IgD-negative memory B cell (primary cell): ENCODE data around the gene CYBA. TPM values are rescaled to one million over a fixed set of nuclear protein-coding genes. Genes with fewer than 3 reads are reported as not detected.

Experiments used
- H3K27ac Mint-ChIP-seq, 3 donors: one replicate each; pipeline ENCODE4 v1.8.0; 2020 to 2022; ENCODE audit warnings: mild to moderate bottlenecking in 3 of 3, mixed read lengths in 3 of 3, moderate library complexity in 1 of 3
- H3K27me3 Mint-ChIP-seq: one replicate; pipeline ENCODE4 v1.8.0; 2021; ENCODE audit warnings: mixed read lengths
- H3K36me3 Mint-ChIP-seq: one replicate; pipeline ENCODE4 v1.8.0; 2020; ENCODE audit warnings: mild to moderate bottlenecking, mixed read lengths
- H3K4me1 Mint-ChIP-seq, 3 donors: one replicate each; pipeline ENCODE4 v1.8.0; 2020 to 2022; ENCODE audit warnings: mixed read lengths in 3 of 3, mild to moderate bottlenecking in 1 of 3
- H3K4me3 Mint-ChIP-seq, 4 donors: one replicate each; pipeline ENCODE4 v1.8.0; 2020 to 2022; ENCODE audit warnings: mild to moderate bottlenecking in 4 of 4, mixed read lengths in 4 of 4, moderate library complexity in 3 of 4
- H3K9me3 Mint-ChIP-seq, 3 donors: one replicate each; pipeline ENCODE4 v1.8.0; 2020 to 2021; ENCODE audit warnings: mixed read lengths in 3 of 3, mild to moderate bottlenecking in 1 of 3
- polyA plus RNA-seq: library from polyadenylated mRNA; unstranded; fragments of 300-500 nt; fragmentation: Illumina TruSeq; gene quantifications from one replicate; pipeline ENCODE4 v1.2.3, GENCODE V29; 2021

CYBA gene
- polyA plus RNA-seq, result 1,890 TPM

- no peaks in the 10 kb centered on the region for H3K9me3 Mint-ChIP-seq
- H3K4me3 Mint-ChIP-seq, result peak within 1 kb of the TSS; percentile 94 to 99 (median 97)
- H3K4me1 Mint-ChIP-seq, result peaks cover 7 to 15% (median 13%) of the 10 kb centered on the region in 3 donors
- peaks cover 2% of the 10 kb centered on the region for H3K36me3 Mint-ChIP-seq
- peak within 1 kb of the TSS; percentile 98 to 99 (median 99) for H3K27ac Mint-ChIP-seq
- H3K27me3 Mint-ChIP-seq, result no peaks in the 10 kb centered on the region
Observed at GRCh38 chr16:88650749-88651275, at the start of gene CYBA. Gene CYBA, minus strand, starts transcription at chr16:88651053. Its CDS starts 40 bp downstream, at chr16:88651013.

- H3K27ac Mint-ChIP-seq, result peak overlapping the region; percentile 89 to 96 (median 95)
- H3K27me3 Mint-ChIP-seq, result no peaks in the 10 kb centered on the region
- no peaks in the 10 kb centered on the region for H3K36me3 Mint-ChIP-seq
- H3K9me3 Mint-ChIP-seq, result no peaks in the 10 kb centered on the region
- peak overlapping the region; percentile 70 to 95 (median 89) for H3K4me3 Mint-ChIP-seq
- H3K4me1 Mint-ChIP-seq, result peaks cover 41 to 43% (median 43%) of the 10 kb centered on the region in 3 donors
Observed at GRCh38 chr16:88700322-88700635, 49.4 kb upstream of the CYBA start.

- no peaks in the 10 kb centered on the region for H3K36me3 Mint-ChIP-seq
- H3K27me3 Mint-ChIP-seq, result no peaks in the 10 kb centered on the region
- peaks cover 33 to 36% (median 35%) of the 10 kb centered on the region in 3 donors for H3K4me1 Mint-ChIP-seq
- H3K4me3 Mint-ChIP-seq, result peak overlapping the region in 1 of 4 donors; percentile 91
- no peaks in the 10 kb centered on the region for H3K9me3 Mint-ChIP-seq
- peak overlapping the region in 1 of 3 donors; percentile 96 for H3K27ac Mint-ChIP-seq
Observed at GRCh38 chr16:88699180-88699579, 48.3 kb upstream of the CYBA start.

- H3K4me3 Mint-ChIP-seq, result peak overlapping the region in 3 of 4 donors; percentile 66 to 85 (median 75)
- peak overlapping the region; percentile 80 to 96 (median 85) for H3K27ac Mint-ChIP-seq
- no peaks in the 10 kb centered on the region for H3K9me3 Mint-ChIP-seq
- no peaks in the 10 kb centered on the region for H3K36me3 Mint-ChIP-seq
- peaks cover 29 to 31% (median 30%) of the 10 kb centered on the region in 3 donors for H3K4me1 Mint-ChIP-seq
- no peaks in the 10 kb centered on the region for H3K27me3 Mint-ChIP-seq
Observed at GRCh38 chr16:88698646-88699045, 47.8 kb upstream of the CYBA start.

- H3K9me3 Mint-ChIP-seq, result no peaks in the 10 kb centered on the region
- peaks cover 26 to 28% (median 26%) of the 10 kb centered on the region in 3 donors for H3K4me1 Mint-ChIP-seq
- H3K27me3 Mint-ChIP-seq, result no peaks in the 10 kb centered on the region
- peak overlapping the region in 3 of 4 donors; percentile 66 to 85 (median 75) for H3K4me3 Mint-ChIP-seq
- no peaks in the 10 kb centered on the region for H3K36me3 Mint-ChIP-seq
- peak overlapping the region; percentile 80 to 96 (median 85) for H3K27ac Mint-ChIP-seq
Observed at GRCh38 chr16:88697831-88698615, 47.2 kb upstream of the CYBA start.

GRCh38 chr16:88697116-88697830 is 46.4 kb upstream of the CYBA start:
- Mint-ChIP-seq H3K36me3 (no peaks in the 10 kb centered on the region), H3K27ac (peak overlapping the region in 2 of 3 donors; percentile 83 to 96), H3K4me3 (peak overlapping the region in 1 of 4 donors; percentile 1), H3K9me3 (no peaks in the 10 kb centered on the region), H3K27me3 (no peaks in the 10 kb centered on the region), H3K4me1 (peaks cover 20 to 25% (median 23%) of the 10 kb centered on the region in 3 donors)

GRCh38 chr16:88696441-88696840 is 45.6 kb upstream of the CYBA start:
- Mint-ChIP-seq H3K9me3 (no peaks in the 10 kb centered on the region), H3K27ac (no peak overlapping the region), H3K4me3 (no peak overlapping the region), H3K27me3 (no peaks in the 10 kb centered on the region), H3K36me3 (no peaks in the 10 kb centered on the region), H3K4me1 (peaks cover 24 to 28% (median 26%) of the 10 kb centered on the region in 3 donors)

GRCh38 chr16:88695753-88696152 is 44.9 kb upstream of the CYBA start:
- H3K27me3 Mint-ChIP-seq, result no peaks in the 10 kb centered on the region
- no peaks in the 10 kb centered on the region for H3K36me3 Mint-ChIP-seq
- H3K9me3 Mint-ChIP-seq, result no peaks in the 10 kb centered on the region
- no peak overlapping the region for H3K4me3 Mint-ChIP-seq
- H3K4me1 Mint-ChIP-seq, result peaks cover 24 to 28% (median 25%) of the 10 kb centered on the region in 3 donors
- H3K27ac Mint-ChIP-seq, result no peak overlapping the region

- H3K36me3 Mint-ChIP-seq, result no peaks in the 10 kb centered on the region
- peak overlapping the region in 1 of 3 donors; percentile 23 for H3K27ac Mint-ChIP-seq
- H3K4me3 Mint-ChIP-seq, result no peak overlapping the region
- no peaks in the 10 kb centered on the region for H3K27me3 Mint-ChIP-seq
- peaks cover 22 to 26% (median 26%) of the 10 kb centered on the region in 3 donors for H3K4me1 Mint-ChIP-seq
- no peaks in the 10 kb centered on the region for H3K9me3 Mint-ChIP-seq
Observed at GRCh38 chr16:88695218-88695617, 44.4 kb upstream of the CYBA start.

- no peaks in the 10 kb centered on the region for H3K27me3 Mint-ChIP-seq
- H3K27ac Mint-ChIP-seq, result no peak overlapping the region
- H3K9me3 Mint-ChIP-seq, result no peaks in the 10 kb centered on the region
- H3K4me3 Mint-ChIP-seq, result peak overlapping the region in 1 of 4 donors; percentile 70
- no peaks in the 10 kb centered on the region for H3K36me3 Mint-ChIP-seq
- peaks cover 16 to 23% (median 18%) of the 10 kb centered on the region in 3 donors for H3K4me1 Mint-ChIP-seq
Observed at GRCh38 chr16:88694221-88695087, 43.6 kb upstream of the CYBA start.

- no peaks in the 10 kb centered on the region for H3K27me3 Mint-ChIP-seq
- H3K4me3 Mint-ChIP-seq, result no peak overlapping the region
- no peaks in the 10 kb centered on the region for H3K9me3 Mint-ChIP-seq
- H3K27ac Mint-ChIP-seq, result no peak overlapping the region
- peaks cover 15 to 23% (median 18%) of the 10 kb centered on the region in 3 donors for H3K4me1 Mint-ChIP-seq
- no peaks in the 10 kb centered on the region for H3K36me3 Mint-ChIP-seq
Observed at GRCh38 chr16:88693420-88694177, 42.7 kb upstream of the CYBA start.

- Mint-ChIP-seq H3K4me3 (peak overlapping the region in 2 of 4 donors; percentile 9 to 38), H3K27me3 (no peaks in the 10 kb centered on the region), H3K9me3 (no peaks in the 10 kb centered on the region), H3K27ac (peak overlapping the region in 1 of 3 donors; percentile 48), H3K36me3 (no peaks in the 10 kb centered on the region), H3K4me1 (peaks cover 10 to 20% (median 13%) of the 10 kb centered on the region in 3 donors)
Observed at GRCh38 chr16:88692861-88693260, 42.0 kb upstream of the CYBA start.

- Mint-ChIP-seq H3K27me3 (no peaks in the 10 kb centered on the region), H3K36me3 (no peaks in the 10 kb centered on the region), H3K4me1 (peaks cover 10 to 19% (median 13%) of the 10 kb centered on the region in 3 donors), H3K4me3 (peak overlapping the region in 3 of 4 donors; percentile 57 to 84 (median 63)), H3K9me3 (no peaks in the 10 kb centered on the region), H3K27ac (peak overlapping the region in 2 of 3 donors; percentile 64 to 73)
Observed at GRCh38 chr16:88691924-88692560, 41.2 kb upstream of the CYBA start.
